ENCODE data around the gene BICDL2.

The BICDL2 gene

GRCh38 chr16:2992383-2993081 lies 44.2 kb downstream of the BICDL2 start:
- H3K4me3 ChIP-seq (ENCODE audit: low read depth, low read length) = no peak overlapping the region
- no peak for TF ChIP-seq CTCF (IDR thresholded peaks at IDR 0.05; ENCODE audit: insufficient read depth, low read depth, low read length, missing control alignments)
- no peak for DNase-seq (ENCODE audit: low read depth)

- no peak overlapping the region for H3K4me3 ChIP-seq (ENCODE audit: low read depth, low read length)
- no peak for TF ChIP-seq CTCF (IDR thresholded peaks at IDR 0.05; ENCODE audit: insufficient read depth, low read depth, low read length, missing control alignments)
- DNase-seq (ENCODE audit: low read depth) = no peak
Measured at GRCh38 chr16:2991566-2992261, 45.0 kb downstream of the BICDL2 start.

GRCh38 chr16:2990891-2991290 lies 45.9 kb downstream of the BICDL2 start:
- H3K4me3 ChIP-seq (ENCODE audit: low read depth, low read length) = no peak overlapping the region
- no peak for TF ChIP-seq CTCF (IDR thresholded peaks at IDR 0.05; ENCODE audit: insufficient read depth, low read depth, low read length, missing control alignments)
- no peak for DNase-seq (ENCODE audit: low read depth)

GRCh38 chr16:2988590-2989099 lies 48.1 kb downstream of the BICDL2 start:
- TF ChIP-seq CTCF (IDR thresholded peaks at IDR 0.05; ENCODE audit: insufficient read depth, low read depth, low read length, missing control alignments) = no peak
- no peak overlapping the region for H3K4me3 ChIP-seq (ENCODE audit: low read depth, low read length)
- DNase-seq (ENCODE audit: low read depth) = no peak

GRCh38 chr16:2987833-2988232 lies 48.9 kb downstream of the BICDL2 start:
- H3K4me3 ChIP-seq (ENCODE audit: low read depth, low read length) = no peak overlapping the region
- TF ChIP-seq CTCF (IDR thresholded peaks at IDR 0.05; ENCODE audit: insufficient read depth, low read depth, low read length, missing control alignments) = no peak
- no peak for DNase-seq (ENCODE audit: low read depth)

- no peak for DNase-seq (ENCODE audit: low read depth)
- H3K4me3 ChIP-seq (ENCODE audit: low read depth, low read length) = no peak overlapping the region
Measured at GRCh38 chr16:2987286-2987685, 49.5 kb downstream of the BICDL2 start.

More at GRCh38 chr16:2987286-2987685, 49.5 kb downstream of the BICDL2 start:
- no peak for TF ChIP-seq CTCF (IDR thresholded peaks at IDR 0.05; ENCODE audit: insufficient read depth, low read depth, low read length, missing control alignments)

Measured in GM12865 (cell line).